HFFc6 (cell line): ENCODE measurements around the gene PAIP2. TPM values are rescaled to one million over a fixed set of nuclear protein-coding genes. Genes with fewer than 3 reads are reported as not detected.

Experiments
- DNase-seq: peaks from one replicate; pipeline ENCODE4 v3.0.0-alpha.2; 2018
- H3K27ac Mint-ChIP-seq: 2 replicates; pipeline ENCODE4 v1.8.0; 2020; ENCODE audit warnings: mild to moderate bottlenecking, mixed read lengths
- H3K27me3 Mint-ChIP-seq: 2 replicates; pipeline ENCODE4 v1.8.0; 2021; ENCODE audit warnings: mild to moderate bottlenecking, moderate library complexity, mixed read lengths; ENCODE audit not compliant: insufficient read depth
- H3K36me3 Mint-ChIP-seq: 2 replicates; pipeline ENCODE4 v1.8.0; 2021; ENCODE audit warnings: low read depth, mixed read lengths
- H3K4me1 Mint-ChIP-seq: 2 replicates; pipeline ENCODE4 v1.8.0; 2020; ENCODE audit warnings: low read depth, mixed read lengths
- H3K4me3 Mint-ChIP-seq: 2 replicates; pipeline ENCODE4 v1.8.0; 2020; ENCODE audit warnings: mild to moderate bottlenecking, moderate library complexity, mixed read lengths
- H3K9me3 Mint-ChIP-seq: 2 replicates; pipeline ENCODE4 v1.8.0; 2020; ENCODE audit warnings: mild to moderate bottlenecking, mixed read lengths
- CTCF ChIP-seq: fragments of 200-600 bp; sonication (generic); IDR thresholded peaks from 2 replicates; pipeline ENCODE4 v1.5.0; 2021; ENCODE audit warnings: antibody characterized with exemption, mild to moderate bottlenecking
- total RNA-seq, 6 experiments: library from RNA; stranded (reverse); fragmentation: NEBNext Ultra II Directional; extraction: Animal tissue kit (Norgen Biotek cat#: 25700); gene quantifications; 2 replicates in 1 of 6; 3 replicates in 5 of 6; pipeline ENCODE4 v1.2.3, GENCODE V29; 2021

Gene PAIP2
- total RNA-seq, 6 experiments from 2014 or later: 55.1 to 64.8 (median 59.8) TPM

GRCh38 chr5:139364466-139364865, 22.8 kb downstream of the PAIP2 start:
- Mint-ChIP-seq H3K27me3 (no peaks in the 10 kb centered on the region; the same call in 1 of the 2 replicates), H3K27ac (no peak overlapping the region), H3K4me3 (no peak overlapping the region), H3K4me1 (peaks cover 19% of the 10 kb centered on the region), H3K9me3 (no peaks in the 10 kb centered on the region), H3K36me3 (peaks cover 30% of the 10 kb centered on the region)
- TF ChIP-seq CTCF: no peak
- no peak for DNase-seq

- H3K9me3 Mint-ChIP-seq: no peaks in the 10 kb centered on the region
- H3K4me1 Mint-ChIP-seq: peaks cover 15% of the 10 kb centered on the region
- no peaks in the 10 kb centered on the region; the same call in 1 of the 2 replicates for H3K27me3 Mint-ChIP-seq
- peak; percentile 20; the same call in 1 of the 2 replicates for TF ChIP-seq CTCF
- H3K27ac Mint-ChIP-seq: peak overlapping the region; percentile 27; the same call in 1 of the 2 replicates
- H3K4me3 Mint-ChIP-seq: no peak overlapping the region
- DNase-seq: no peak
- peaks cover 33% of the 10 kb centered on the region for H3K36me3 Mint-ChIP-seq
Measured at GRCh38 chr5:139368613-139369012, 27.0 kb downstream of the PAIP2 start.

GRCh38 chr5:139369181-139369580, 27.5 kb downstream of the PAIP2 start:
- Mint-ChIP-seq H3K9me3 (no peaks in the 10 kb centered on the region), H3K27me3 (no peaks in the 10 kb centered on the region; the same call in 1 of the 2 replicates), H3K4me1 (peaks cover 20% of the 10 kb centered on the region), H3K36me3 (peaks cover 33% of the 10 kb centered on the region), H3K27ac (no peak overlapping the region; the same call in 1 of the 2 replicates), H3K4me3 (no peak overlapping the region)
- peak; percentile 31 for DNase-seq
- TF ChIP-seq CTCF: no peak

GRCh38 chr5:139371482-139372435, 30.1 kb downstream of the PAIP2 start:
- Mint-ChIP-seq H3K27ac (no peak overlapping the region), H3K9me3 (no peaks in the 10 kb centered on the region), H3K27me3 (no peaks in the 10 kb centered on the region; the same call in 1 of the 2 replicates), H3K4me3 (no peak overlapping the region), H3K36me3 (peaks cover 25% of the 10 kb centered on the region), H3K4me1 (peaks cover 20% of the 10 kb centered on the region)
- TF ChIP-seq CTCF: no peak
- no peak for DNase-seq

- H3K27me3 Mint-ChIP-seq: no peaks in the 10 kb centered on the region; the same call in none of the 2 replicates
- no peak for DNase-seq
- H3K4me3 Mint-ChIP-seq: no peak overlapping the region
- H3K36me3 Mint-ChIP-seq: peaks cover 31% of the 10 kb centered on the region
- no peak overlapping the region for H3K27ac Mint-ChIP-seq
- H3K9me3 Mint-ChIP-seq: no peaks in the 10 kb centered on the region
- peaks cover 9% of the 10 kb centered on the region for H3K4me1 Mint-ChIP-seq
- no peak for TF ChIP-seq CTCF
Measured at GRCh38 chr5:139374909-139375308, 33.3 kb downstream of the PAIP2 start.
